Measurements from ENCODE around the gene ARHGEF40. TPM values are rescaled to one million over a fixed set of nuclear protein-coding genes. Genes with fewer than 3 reads are reported as not detected.

Gene ARHGEF40
- total RNA-seq, 2 donors from 2014 or later = 0.26 TPM; not detected in 1

DNA sequence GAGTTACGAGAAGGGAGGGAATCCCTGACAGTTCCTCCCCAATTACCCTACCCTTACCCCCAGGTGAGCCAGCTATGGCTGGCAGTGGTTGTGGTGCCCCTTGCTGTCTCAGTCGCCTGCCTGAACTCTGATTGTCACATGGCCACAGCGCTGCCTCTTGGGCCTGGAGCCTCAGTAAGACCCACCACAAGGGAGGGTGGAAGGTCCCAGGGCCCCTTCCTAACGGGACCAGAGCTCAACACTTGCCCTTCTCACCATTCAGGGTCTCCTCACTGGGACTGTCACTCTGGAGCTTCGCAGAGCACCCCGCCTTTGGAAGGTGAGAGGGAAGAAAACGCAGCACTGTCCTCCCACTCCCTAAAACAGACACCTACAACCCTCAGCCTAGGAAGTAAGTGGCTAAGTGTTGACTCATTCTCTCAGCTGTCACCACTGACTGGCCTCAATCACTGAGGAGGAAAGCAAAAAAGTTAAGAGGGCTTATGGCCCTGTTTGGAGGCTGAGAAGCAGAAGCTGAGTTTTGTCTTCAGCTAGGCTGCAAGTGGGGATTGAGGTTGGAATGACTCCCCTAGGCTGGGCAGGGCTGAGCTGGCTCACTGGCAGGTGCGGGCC, 31.8 kb downstream of the ARHGEF40 start:
- peaks cover 31% of the 10 kb centered on the region for H3K4me1 Mint-ChIP-seq
- peak overlapping the region; percentile 84 for H3K4me3 Mint-ChIP-seq
- H3K27ac Mint-ChIP-seq = peak overlapping the region; percentile 85
- H3K9me3 Mint-ChIP-seq = no peaks in the 10 kb centered on the region
- no peaks in the 10 kb centered on the region for H3K36me3 Mint-ChIP-seq (ENCODE audit: low read depth)
- no peak for ATAC-seq (replicated peaks)
- H3K27me3 Mint-ChIP-seq = no peaks in the 10 kb centered on the region

- ATAC-seq (replicated peaks) = no peak
- Mint-ChIP-seq H3K4me3 (peak overlapping the region; percentile 84), H3K4me1 (peaks cover 32% of the 10 kb centered on the region)
These were observed 32.7 kb downstream of the ARHGEF40 start for GRCh38 chr14:21102521-21103410.

DNA sequence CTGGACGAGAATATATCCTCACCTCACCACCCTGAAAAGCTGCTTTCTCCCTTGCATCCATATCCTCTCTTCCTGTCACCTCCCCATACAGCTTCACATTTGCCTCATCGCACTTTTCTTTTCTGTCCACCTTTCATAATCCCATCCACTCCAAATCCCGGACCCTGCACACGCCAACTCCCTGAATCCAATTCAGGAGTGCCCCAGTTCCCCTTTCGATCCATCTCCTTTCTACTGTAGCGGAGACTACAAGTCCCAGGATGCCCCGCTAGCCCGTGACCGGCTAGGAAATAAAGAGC, 33.3 kb downstream of the ARHGEF40 start:
- Mint-ChIP-seq H3K27me3 (no peaks in the 10 kb centered on the region), H3K4me1 (peaks cover 32% of the 10 kb centered on the region), H3K9me3 (no peaks in the 10 kb centered on the region), H3K4me3 (peak overlapping the region; percentile 84), H3K36me3 (ENCODE audit: low read depth) (no peaks in the 10 kb centered on the region), H3K27ac (peak overlapping the region; percentile 85)
- ATAC-seq (replicated peaks) = no peak

More at GRCh38 chr14:21102521-21103410, 32.7 kb downstream of the ARHGEF40 start:
- no peaks in the 10 kb centered on the region for H3K27me3 Mint-ChIP-seq
- no peaks in the 10 kb centered on the region for H3K36me3 Mint-ChIP-seq (ENCODE audit: low read depth)
- H3K27ac Mint-ChIP-seq = peak overlapping the region; percentile 85
- no peaks in the 10 kb centered on the region for H3K9me3 Mint-ChIP-seq

GRCh38 chr14:21103710-21104447, 33.8 kb downstream of the ARHGEF40 start:
- Mint-ChIP-seq H3K27me3 (no peaks in the 10 kb centered on the region), H3K4me3 (peak overlapping the region; percentile 84), H3K36me3 (ENCODE audit: low read depth) (no peaks in the 10 kb centered on the region), H3K9me3 (no peaks in the 10 kb centered on the region), H3K27ac (peak overlapping the region; percentile 85), H3K4me1 (peaks cover 32% of the 10 kb centered on the region)
- peak; percentile 89 for ATAC-seq (replicated peaks)

- H3K4me3 Mint-ChIP-seq = peak overlapping the region; percentile 84
- H3K27ac Mint-ChIP-seq = peak overlapping the region; percentile 85
- no peaks in the 10 kb centered on the region for H3K36me3 Mint-ChIP-seq (ENCODE audit: low read depth)
- peaks cover 32% of the 10 kb centered on the region for H3K4me1 Mint-ChIP-seq
- ATAC-seq (replicated peaks) = peak; percentile 56
- H3K9me3 Mint-ChIP-seq = no peaks in the 10 kb centered on the region
- no peaks in the 10 kb centered on the region for H3K27me3 Mint-ChIP-seq
These were observed 34.5 kb downstream of the ARHGEF40 start for GRCh38 chr14:21104448-21105060.

GRCh38 chr14:21105095-21105494, 35.0 kb downstream of the ARHGEF40 start:
- no peaks in the 10 kb centered on the region for H3K9me3 Mint-ChIP-seq
- peaks cover 36% of the 10 kb centered on the region for H3K4me1 Mint-ChIP-seq
- H3K27me3 Mint-ChIP-seq = no peaks in the 10 kb centered on the region
- no peaks in the 10 kb centered on the region for H3K36me3 Mint-ChIP-seq (ENCODE audit: low read depth)
- H3K27ac Mint-ChIP-seq = peak overlapping the region; percentile 85
- no peak for ATAC-seq (replicated peaks)
- H3K4me3 Mint-ChIP-seq = peak overlapping the region; percentile 84

DNA sequence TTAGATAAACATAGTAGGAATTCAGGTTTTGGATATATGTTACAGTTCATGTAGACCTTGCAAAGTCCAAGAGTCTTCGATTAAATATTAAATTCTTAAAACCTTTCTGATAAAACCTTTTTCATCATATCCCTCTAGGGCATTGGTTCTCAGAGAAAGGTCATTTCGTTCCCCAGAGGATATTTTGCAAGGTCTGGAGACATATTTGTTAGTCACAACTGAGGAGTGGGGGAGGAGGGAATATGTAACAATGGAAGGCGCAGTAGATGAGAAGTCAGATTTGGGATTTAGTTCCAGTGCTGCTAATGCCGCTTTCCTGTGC, 36.0 kb downstream of the ARHGEF40 start:
- Mint-ChIP-seq H3K36me3 (ENCODE audit: low read depth) (no peaks in the 10 kb centered on the region), H3K4me3 (peak overlapping the region; percentile 47), H3K27me3 (no peaks in the 10 kb centered on the region), H3K9me3 (no peaks in the 10 kb centered on the region), H3K4me1 (peaks cover 34% of the 10 kb centered on the region), H3K27ac (no peak overlapping the region)
- no peak for ATAC-seq (replicated peaks)

- H3K27me3 Mint-ChIP-seq = no peaks in the 10 kb centered on the region
- H3K4me1 Mint-ChIP-seq = peaks cover 34% of the 10 kb centered on the region
- H3K36me3 Mint-ChIP-seq (ENCODE audit: low read depth) = no peaks in the 10 kb centered on the region
- H3K9me3 Mint-ChIP-seq = no peaks in the 10 kb centered on the region
- peak overlapping the region; percentile 70 for H3K27ac Mint-ChIP-seq
- H3K4me3 Mint-ChIP-seq = peak overlapping the region; percentile 47
- ATAC-seq (replicated peaks) = no peak
These were observed 36.6 kb downstream of the ARHGEF40 start for GRCh38 chr14:21106498-21107282.

DNA sequence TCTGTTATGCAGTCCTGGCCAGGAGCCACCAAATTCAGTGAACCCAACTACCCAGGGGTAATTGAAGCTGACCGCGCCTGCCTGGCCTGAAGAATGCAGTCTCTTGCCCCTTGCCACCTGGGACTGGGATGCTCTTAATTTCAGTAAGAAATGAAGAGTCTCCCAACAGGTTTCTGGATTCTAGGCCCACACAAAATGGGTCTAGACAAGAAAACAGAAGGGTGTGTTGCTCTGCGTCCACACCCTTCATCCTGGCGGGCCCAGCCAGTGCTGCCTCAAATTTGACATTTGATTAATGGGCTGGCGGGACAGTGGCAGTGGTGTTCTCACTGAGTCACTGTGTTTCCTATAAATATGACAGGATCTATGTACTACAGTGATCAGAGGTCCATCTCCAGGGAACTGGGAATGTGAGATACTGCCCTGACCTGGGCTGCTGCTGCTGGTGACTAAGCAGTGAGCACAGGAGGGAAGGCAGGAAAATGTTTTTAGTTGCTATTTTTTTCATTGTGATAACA, 37.2 kb downstream of the ARHGEF40 start:
- no peak for ATAC-seq (replicated peaks)
- peak overlapping the region; percentile 47 for H3K4me3 Mint-ChIP-seq
- no peaks in the 10 kb centered on the region for H3K27me3 Mint-ChIP-seq
- peaks cover 27% of the 10 kb centered on the region for H3K4me1 Mint-ChIP-seq
- no peaks in the 10 kb centered on the region for H3K9me3 Mint-ChIP-seq
- no peaks in the 10 kb centered on the region for H3K36me3 Mint-ChIP-seq (ENCODE audit: low read depth)
- H3K27ac Mint-ChIP-seq = peak overlapping the region; percentile 70

- Mint-ChIP-seq H3K9me3 (no peaks in the 10 kb centered on the region), H3K27ac (peak overlapping the region; percentile 71), H3K4me3 (no peak overlapping the region), H3K36me3 (ENCODE audit: low read depth) (no peaks in the 10 kb centered on the region), H3K27me3 (no peaks in the 10 kb centered on the region), H3K4me1 (peaks cover 17% of the 10 kb centered on the region)
- no peak for ATAC-seq (replicated peaks)
These were observed 38.7 kb downstream of the ARHGEF40 start for GRCh38 chr14:21108791-21109190.

GRCh38 chr14:21109377-21110138, 39.5 kb downstream of the ARHGEF40 start:
- H3K27me3 Mint-ChIP-seq = no peaks in the 10 kb centered on the region
- no peaks in the 10 kb centered on the region for H3K36me3 Mint-ChIP-seq (ENCODE audit: low read depth)
- ATAC-seq (replicated peaks) = peak; percentile 93
- H3K4me1 Mint-ChIP-seq = peaks cover 14% of the 10 kb centered on the region
- peak overlapping the region; percentile 71 for H3K27ac Mint-ChIP-seq
- peak overlapping the region; percentile 56 for H3K4me3 Mint-ChIP-seq
- no peaks in the 10 kb centered on the region for H3K9me3 Mint-ChIP-seq

DNA sequence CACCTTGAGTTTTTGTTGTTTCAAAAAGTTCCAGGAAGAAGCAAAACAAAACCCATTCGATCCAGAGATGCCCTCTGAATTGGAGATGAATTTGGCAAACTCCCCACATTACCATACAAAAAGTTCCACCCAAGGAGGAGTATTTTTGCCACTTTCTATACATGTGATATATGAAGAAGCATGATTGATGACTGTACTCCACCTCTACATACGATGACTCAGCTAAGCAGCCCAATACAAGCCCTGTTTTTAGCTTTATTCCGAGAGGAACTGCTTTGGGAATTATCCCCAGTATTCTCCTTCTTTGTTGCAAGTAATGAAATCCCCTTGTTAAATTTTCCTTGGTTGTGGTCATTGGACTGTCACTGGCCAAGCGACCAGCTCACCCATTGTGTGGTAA, 42.2 kb downstream of the ARHGEF40 start:
- no peak for ATAC-seq (replicated peaks)
- no peaks in the 10 kb centered on the region for H3K9me3 Mint-ChIP-seq
- no peaks in the 10 kb centered on the region for H3K36me3 Mint-ChIP-seq (ENCODE audit: low read depth)
- H3K27me3 Mint-ChIP-seq = no peaks in the 10 kb centered on the region
- H3K27ac Mint-ChIP-seq = no peak overlapping the region
- H3K4me1 Mint-ChIP-seq = peaks cover 5% of the 10 kb centered on the region
- no peak overlapping the region for H3K4me3 Mint-ChIP-seq

- Mint-ChIP-seq H3K27me3 (no peaks in the 10 kb centered on the region), H3K9me3 (no peaks in the 10 kb centered on the region), H3K27ac (no peak overlapping the region)
These were observed 43.3 kb downstream of the ARHGEF40 start for GRCh38 chr14:21113369-21113768.

More at GRCh38 chr14:21113369-21113768, 43.3 kb downstream of the ARHGEF40 start:
- Mint-ChIP-seq H3K4me3 (no peak overlapping the region), H3K4me1 (peaks cover 5% of the 10 kb centered on the region), H3K36me3 (ENCODE audit: low read depth) (no peaks in the 10 kb centered on the region)
- ATAC-seq (replicated peaks) = no peak

All from activated T-helper 17 cell treated with anti-CD3 and anti-CD28 coated beads, Interleukin-2, amount 50 U/mL, for 72 hours (primary cell).